ENCODE measurements around the gene TBR1.

TBR1 gene

GRCh38 chr2:161424394-161424769, 8.3 kb downstream of the TBR1 start:
- no peak for TF ChIP-seq CTCF (IDR thresholded peaks at IDR 0.05; ENCODE audit: insufficient read depth, missing control alignments)
- FAIRE-seq (no peak), DNase-seq (ENCODE audit: insufficient read length, low spot score) (no peak)

- no peak for TF ChIP-seq CTCF (IDR thresholded peaks at IDR 0.05; ENCODE audit: insufficient read depth, missing control alignments)
- FAIRE-seq (no peak), DNase-seq (ENCODE audit: insufficient read length, low spot score) (no peak)
Measured at GRCh38 chr2:161424891-161425727, 9.0 kb downstream of the TBR1 start.

- DNase-seq (ENCODE audit: insufficient read length, low spot score) (no peak), FAIRE-seq (no peak)
- TF ChIP-seq CTCF (IDR thresholded peaks at IDR 0.05; ENCODE audit: insufficient read depth, missing control alignments): no peak
Measured at GRCh38 chr2:161425728-161426454, 9.8 kb downstream of the TBR1 start.

GRCh38 chr2:161426455-161426921, 10.4 kb downstream of the TBR1 start:
- FAIRE-seq (no peak), DNase-seq (ENCODE audit: insufficient read length, low spot score) (no peak)
- TF ChIP-seq CTCF (IDR thresholded peaks at IDR 0.05; ENCODE audit: insufficient read depth, missing control alignments): no peak

GRCh38 chr2:161426922-161427663, 11.0 kb downstream of the TBR1 start:
- no peak for FAIRE-seq
- no peak for DNase-seq (ENCODE audit: insufficient read length, low spot score)
- TF ChIP-seq CTCF (IDR thresholded peaks at IDR 0.05; ENCODE audit: insufficient read depth, missing control alignments): peak; percentile 53

- DNase-seq (ENCODE audit: insufficient read length, low spot score) (no peak), FAIRE-seq (no peak)
- TF ChIP-seq CTCF (IDR thresholded peaks at IDR 0.05; ENCODE audit: insufficient read depth, missing control alignments): no peak
Measured at GRCh38 chr2:161427664-161428587, 11.8 kb downstream of the TBR1 start.

Data from D721Med (cell line).